HUES6 (cell line): ENCODE data around the gene CFAP61.

Source experiments
- H3K27ac ChIP-seq: 2 replicates; pipeline ENCODE4 v1.7.0; 2013; ENCODE audit warnings: low read depth, mild to moderate bottlenecking, low read length, inconsistent platforms
- H3K27me3 ChIP-seq: 2 replicates; pipeline ENCODE4 v1.6.1; 2013; ENCODE audit warnings: low read length; ENCODE audit not compliant: control insufficient read depth, insufficient read depth
- H3K36me3 ChIP-seq: 2 replicates; pipeline ENCODE4 v1.6.1; 2013; ENCODE audit warnings: low read length; ENCODE audit not compliant: control insufficient read depth, insufficient read depth
- H3K4me1 ChIP-seq: 2 replicates; pipeline ENCODE4 v1.6.1; 2013; ENCODE audit warnings: low read length; ENCODE audit not compliant: control insufficient read depth, insufficient read depth
- H3K4me3 ChIP-seq: 2 replicates; pipeline ENCODE4 v1.5.1; 2013; ENCODE audit warnings: low read depth, low read length
- H3K9ac ChIP-seq: one replicate; pipeline ENCODE4 v1.6.1; 2013; ENCODE audit warnings: mild to moderate bottlenecking, low read length
- H3K9me3 ChIP-seq: 2 replicates; pipeline ENCODE4 v1.6.1; 2013; ENCODE audit warnings: low read depth, low read length; ENCODE audit not compliant: control insufficient read depth, insufficient read depth

The CFAP61 gene

GRCh38 chr20:20404633-20405032, 352.3 kb downstream of the CFAP61 start:
- no peak overlapping the region for H3K4me3 ChIP-seq
- H3K4me1 ChIP-seq: 0 out of 2 replicates have a peak, but pooled peaks cover 3% of the 10 kb centered on the region
- H3K36me3 ChIP-seq: no peaks in the 10 kb centered on the region
- H3K9ac ChIP-seq: no peak overlapping the region
- no peak overlapping the region for H3K27ac ChIP-seq
- no peaks in the 10 kb centered on the region for H3K27me3 ChIP-seq
- no peaks in the 10 kb centered on the region for H3K9me3 ChIP-seq

DNA sequence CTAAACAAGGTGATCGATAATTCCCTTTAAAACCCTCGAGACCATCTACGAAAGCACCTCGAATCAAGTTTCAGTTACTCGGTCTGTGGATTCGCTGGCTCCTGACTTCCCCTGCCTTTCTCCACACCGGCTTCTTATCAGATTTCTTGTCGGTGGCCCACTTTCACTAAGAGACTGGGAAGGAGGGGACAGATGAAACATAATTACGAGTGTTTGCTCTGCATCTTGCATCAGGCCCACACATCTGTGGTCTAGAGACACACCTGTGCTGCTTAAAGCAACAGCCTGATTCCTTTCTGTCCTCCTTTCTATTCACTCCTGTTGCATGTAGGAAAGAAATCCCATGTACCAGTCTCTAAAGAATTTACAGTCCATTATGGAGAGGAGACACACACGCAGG, 353.3 kb downstream of the CFAP61 start:
- Histone ChIP-seq H3K36me3 (no peaks in the 10 kb centered on the region), H3K27ac (no peak overlapping the region), H3K9ac (no peak overlapping the region)

GRCh38 chr20:20406306-20406705, 354.0 kb downstream of the CFAP61 start:
- Histone ChIP-seq H3K36me3 (no peaks in the 10 kb centered on the region), H3K9ac (no peak overlapping the region), H3K4me3 (no peak overlapping the region), H3K27me3 (peaks cover under 1% of the 10 kb centered on the region; the same call in 1 of the 2 replicates), H3K9me3 (no peaks in the 10 kb centered on the region), H3K27ac (no peak overlapping the region), H3K4me1 (peaks cover 10% of the 10 kb centered on the region)

More for the DNA sequence above, 353.3 kb downstream of the CFAP61 start:
- Histone ChIP-seq H3K4me3 (no peak overlapping the region), H3K27me3 (no peaks in the 10 kb centered on the region), H3K4me1 (peaks cover 6% of the 10 kb centered on the region), H3K9me3 (no peaks in the 10 kb centered on the region)

DNA sequence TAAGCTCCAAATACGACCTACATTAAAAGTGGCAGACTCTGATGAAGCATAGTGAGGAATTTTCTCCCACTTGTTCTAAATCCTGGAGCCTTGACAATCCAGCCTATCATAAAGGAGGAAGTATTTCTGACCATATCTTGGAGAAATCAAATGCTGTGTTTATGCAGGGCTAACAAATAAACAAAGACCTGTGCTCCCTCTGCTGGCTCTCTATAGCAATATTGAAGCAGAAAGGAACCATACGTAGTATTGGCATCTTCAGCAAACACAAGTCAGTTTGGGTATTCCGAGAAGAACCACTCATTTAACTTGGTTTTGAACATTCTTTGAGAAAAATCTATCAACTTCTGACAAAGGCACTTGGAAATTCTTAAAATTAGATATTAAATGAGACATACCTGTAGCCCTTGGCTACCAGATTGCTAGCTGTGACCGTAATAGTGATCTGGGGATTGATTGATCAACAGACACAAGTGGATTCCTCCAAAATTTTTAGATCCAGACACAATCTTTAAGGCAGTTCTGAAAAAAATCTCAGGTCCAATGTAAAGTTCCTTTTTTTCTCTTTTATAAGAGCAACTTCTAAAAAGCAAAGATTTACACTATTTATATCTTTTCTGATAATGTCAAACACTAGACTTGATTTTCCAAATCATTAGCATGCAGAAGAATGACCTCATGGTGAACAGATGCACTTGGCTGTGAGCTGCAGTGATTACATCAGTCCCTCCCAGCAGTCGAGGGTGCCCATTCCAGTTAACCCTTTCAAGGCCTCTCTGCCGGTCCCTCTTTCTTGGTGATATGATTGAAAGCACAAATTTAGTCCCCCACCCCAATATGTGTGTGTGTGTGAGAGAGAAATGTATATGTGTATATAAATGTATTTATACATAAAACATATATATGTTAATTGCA, 355.8 kb downstream of the CFAP61 start:
- H3K4me3 ChIP-seq: no peak overlapping the region
- no peak overlapping the region for H3K27ac ChIP-seq
- H3K27me3 ChIP-seq: peaks cover 11% of the 10 kb centered on the region; the same call in 1 of the 2 replicates
- peaks cover 18% of the 10 kb centered on the region for H3K4me1 ChIP-seq
- no peaks in the 10 kb centered on the region for H3K9me3 ChIP-seq
- H3K9ac ChIP-seq: no peak overlapping the region
- no peaks in the 10 kb centered on the region for H3K36me3 ChIP-seq

GRCh38 chr20:20409331-20409730, 357.0 kb downstream of the CFAP61 start:
- Histone ChIP-seq H3K4me3 (no peak overlapping the region), H3K4me1 (peaks cover 26% of the 10 kb centered on the region), H3K27me3 (peaks cover 11% of the 10 kb centered on the region; the same call in 1 of the 2 replicates), H3K9me3 (no peaks in the 10 kb centered on the region), H3K27ac (no peak overlapping the region), H3K9ac (no peak overlapping the region), H3K36me3 (no peaks in the 10 kb centered on the region)
